GM21786 (cell line): Measurements from ENCODE around the gene SLC26A1.
"Not testable (repeated sequence)": the region's sequence is repeated elsewhere in the genome, so short reads cannot be mapped to it uniquely, and the experiment has no call there.

Experiments
- ATAC-seq: cut with Tn5 transposase; IDR thresholded peaks from one replicate; pipeline ENCODE4 v1.9.1; 2021; ENCODE audit not compliant: unreplicated experiment

Gene SLC26A1

DNA sequence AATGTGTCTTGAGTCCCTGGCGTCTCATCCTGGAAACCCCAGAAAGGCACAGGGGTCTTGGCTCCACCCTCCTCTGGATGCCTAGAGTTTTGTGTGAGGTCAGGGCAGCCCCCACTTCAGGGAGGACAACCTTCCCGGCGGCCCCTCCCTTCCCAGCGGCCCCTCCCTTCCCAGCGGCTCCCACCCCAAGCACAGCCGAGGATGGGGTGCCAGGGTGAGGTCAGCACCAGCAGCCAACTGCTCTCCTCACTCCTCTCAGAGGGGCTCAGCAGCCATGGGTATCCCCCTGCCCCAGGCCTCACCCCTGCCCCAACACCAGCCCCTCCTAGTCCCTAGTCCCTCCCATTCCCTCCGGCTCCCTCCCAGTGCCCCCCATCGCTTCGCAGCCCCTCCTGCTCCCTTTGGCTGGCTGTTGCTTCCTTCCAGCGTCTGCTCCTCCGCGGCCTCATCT is 37.2 kb downstream of the SLC26A1 start:
- no peak for ATAC-seq

DNA sequence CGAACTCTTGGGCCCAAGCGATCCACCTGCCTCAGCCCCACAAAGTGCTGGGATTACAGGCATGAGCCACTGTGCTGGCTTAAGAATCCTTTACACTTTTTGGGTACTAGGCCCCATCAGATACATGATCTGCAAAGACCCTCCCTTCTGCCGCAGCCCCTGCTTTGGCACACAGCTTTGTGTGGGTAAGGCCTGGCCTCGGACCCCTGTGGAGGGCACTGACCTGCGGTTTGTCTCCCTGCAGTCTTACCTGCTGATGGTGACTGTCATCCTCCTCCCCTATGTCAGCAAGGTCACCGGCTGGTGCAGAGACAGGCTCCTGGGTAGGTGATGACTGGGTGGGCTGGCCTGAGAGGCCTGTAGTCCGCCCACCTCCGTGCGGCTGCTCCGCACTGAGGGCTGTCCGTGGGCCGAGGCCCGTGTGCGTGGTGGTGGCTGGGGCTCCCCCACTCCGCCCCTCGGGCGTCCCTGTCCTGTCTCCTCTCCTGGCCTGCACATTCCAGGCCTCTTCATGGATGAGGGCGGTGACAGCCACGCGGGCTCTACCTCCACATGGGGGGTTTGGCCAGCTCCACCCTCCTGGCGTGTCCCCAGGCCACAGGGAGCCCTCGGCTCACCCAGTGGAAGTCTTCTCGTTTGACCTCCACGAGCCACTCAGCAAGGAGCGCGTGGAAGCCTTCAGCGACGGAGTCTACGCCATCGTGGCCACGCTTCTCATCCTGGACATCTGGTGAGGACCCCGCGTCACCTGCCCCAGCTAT is 37.9 kb downstream of the SLC26A1 start:
- no peak for ATAC-seq

DNA sequence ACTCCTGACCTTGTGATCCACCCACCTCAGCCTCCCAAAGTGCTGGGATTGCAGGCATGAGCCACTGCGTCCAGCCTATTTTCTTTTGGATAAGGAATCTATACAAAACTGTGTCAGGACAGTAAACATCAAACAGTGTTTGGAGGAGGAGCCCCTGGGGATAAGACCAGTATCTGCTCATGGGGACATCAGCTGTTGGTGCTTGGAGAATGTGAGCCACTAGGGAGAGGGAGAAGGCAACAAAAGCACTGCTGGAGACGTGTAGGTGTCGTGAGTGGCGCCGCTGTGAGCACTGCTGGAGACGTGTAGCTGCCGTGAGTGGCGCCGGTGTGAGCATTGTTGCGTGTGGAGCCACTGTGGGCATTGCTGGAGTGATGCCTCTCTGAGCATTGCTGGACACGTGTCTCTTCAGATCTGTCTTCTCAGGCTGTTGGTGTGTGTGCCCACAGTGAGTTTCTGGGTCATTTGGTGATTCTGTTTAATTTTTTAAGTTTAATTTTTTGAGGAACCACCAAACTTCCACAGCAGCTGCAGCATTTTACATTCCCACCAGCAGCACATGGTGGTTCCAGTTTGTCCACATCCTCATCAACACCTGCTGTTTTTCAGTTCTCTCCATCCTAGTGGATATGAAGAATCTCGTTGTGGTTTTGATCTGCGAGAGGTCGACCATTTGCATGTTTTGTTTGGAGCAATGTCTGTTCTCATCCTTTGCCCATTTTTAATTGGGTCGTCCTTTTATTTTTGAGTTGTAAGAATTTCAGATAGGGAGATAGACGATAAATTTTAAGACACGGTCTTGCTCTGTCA is 38.8 kb downstream of the SLC26A1 start:
- ATAC-seq: no peak

DNA sequence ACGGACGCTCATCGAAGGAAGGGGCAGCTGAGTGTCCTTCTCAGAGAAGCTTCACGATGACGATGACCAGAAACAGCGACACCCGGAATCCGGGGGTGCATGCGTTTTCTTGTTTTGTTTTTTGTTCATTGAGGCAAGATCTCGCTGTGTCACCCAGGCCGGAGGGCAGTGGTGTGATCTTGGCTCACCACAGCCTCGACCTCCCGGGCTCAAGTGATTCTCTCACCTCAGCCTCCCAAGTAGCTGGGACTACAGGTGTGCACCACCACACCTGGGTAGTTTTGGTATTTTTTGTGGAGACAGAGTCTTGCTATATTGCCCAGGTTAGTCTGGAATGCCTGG is 39.7 kb downstream of the SLC26A1 start:
- ATAC-seq: no peak

DNA sequence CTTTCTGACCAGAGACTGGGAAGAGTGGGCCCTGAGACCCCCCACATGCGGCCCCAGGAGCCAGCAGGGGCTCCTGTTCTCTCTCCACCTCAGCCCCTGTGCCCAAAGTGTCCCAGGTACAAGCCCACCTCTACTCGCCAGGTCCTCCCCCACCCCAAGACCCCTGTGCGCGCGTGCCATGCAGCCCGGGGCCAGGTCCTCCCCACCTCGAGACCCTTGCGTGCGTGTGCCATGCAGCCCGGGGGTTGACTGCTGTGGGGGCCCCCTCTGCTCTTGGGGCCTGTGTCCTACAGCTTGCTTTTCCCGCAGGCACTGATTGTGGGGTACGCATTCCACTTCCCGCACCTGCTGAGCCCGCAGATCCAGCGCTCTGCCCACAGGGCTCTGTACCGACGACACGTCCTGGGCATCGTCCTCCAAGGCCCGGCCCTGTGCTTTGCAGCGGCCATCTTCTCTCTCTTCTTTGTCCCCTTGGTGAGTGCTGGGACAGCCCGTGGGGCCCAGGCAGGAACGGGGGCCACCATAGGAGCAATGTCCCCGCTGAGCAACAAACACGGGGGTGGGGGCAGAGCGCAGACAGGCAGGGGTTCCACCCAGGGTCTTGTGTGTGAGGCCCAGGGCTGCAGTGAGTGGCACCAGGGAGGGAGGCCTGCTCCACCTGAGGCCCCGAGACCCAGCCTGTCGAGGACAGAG is 40.2 kb downstream of the SLC26A1 start:
- no peak for ATAC-seq

DNA sequence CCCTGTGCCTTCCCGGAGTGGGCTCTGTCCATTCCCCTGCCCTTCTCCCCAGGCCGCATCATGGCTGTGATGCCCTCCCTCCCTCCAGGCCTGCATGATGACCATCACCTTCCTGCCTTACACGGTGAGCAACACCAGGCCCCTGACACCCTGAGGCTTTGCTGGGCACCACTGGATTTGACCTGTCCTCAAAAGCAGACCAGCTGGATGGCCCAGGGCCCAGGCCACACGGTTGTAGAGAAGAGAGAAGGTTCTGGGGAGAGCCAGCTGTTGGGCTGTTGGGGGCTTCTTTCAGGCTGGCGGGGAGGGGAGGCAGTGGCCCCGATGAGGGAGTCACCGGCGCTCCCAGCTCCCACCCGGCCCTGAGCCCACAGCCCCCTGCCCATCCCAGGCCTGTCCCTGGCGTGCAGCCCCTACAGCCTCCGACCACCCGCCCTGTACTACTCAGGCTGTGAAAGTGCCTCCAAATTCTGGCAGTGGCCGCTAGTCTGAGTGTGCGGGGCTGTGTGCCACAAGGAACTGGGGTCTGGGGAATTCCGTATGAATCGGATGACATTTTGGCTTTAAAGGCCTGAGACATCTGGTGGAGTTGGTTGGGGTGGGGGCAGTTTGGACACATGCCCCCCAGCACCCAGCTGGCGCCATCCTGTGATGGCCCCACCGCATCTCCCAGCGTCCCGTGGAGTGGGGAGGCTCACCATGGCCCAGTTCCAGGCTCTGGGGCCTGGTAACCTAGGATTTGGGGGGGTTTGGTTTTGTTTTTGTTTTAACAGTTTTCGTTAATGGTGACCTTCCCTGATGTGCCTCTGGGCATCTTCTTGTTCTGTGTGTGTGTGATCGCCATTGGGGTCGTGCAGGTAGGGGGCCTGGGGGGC is 41.4 kb downstream of the SLC26A1 start:
- no peak for ATAC-seq

DNA sequence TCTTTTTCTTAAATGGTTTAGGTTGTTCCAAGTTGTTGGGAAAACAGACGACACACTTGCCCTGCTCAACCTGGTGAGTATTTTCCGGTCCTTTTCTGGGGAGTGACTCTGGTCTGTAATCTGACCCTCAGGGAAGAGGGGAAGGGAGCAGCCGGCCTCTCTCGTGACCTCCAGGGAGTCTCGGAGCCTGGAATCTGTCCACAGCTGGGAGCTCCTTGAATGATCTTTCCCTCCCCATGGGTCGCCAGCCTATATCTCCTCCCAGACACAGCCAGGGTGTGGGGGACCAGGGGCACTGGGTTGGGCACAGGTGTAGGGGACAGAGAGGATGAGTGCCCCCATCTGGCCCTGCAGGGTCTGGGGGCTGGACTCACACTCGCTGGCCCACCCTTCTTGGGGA is 42.0 kb downstream of the SLC26A1 start:
- no peak for ATAC-seq

DNA sequence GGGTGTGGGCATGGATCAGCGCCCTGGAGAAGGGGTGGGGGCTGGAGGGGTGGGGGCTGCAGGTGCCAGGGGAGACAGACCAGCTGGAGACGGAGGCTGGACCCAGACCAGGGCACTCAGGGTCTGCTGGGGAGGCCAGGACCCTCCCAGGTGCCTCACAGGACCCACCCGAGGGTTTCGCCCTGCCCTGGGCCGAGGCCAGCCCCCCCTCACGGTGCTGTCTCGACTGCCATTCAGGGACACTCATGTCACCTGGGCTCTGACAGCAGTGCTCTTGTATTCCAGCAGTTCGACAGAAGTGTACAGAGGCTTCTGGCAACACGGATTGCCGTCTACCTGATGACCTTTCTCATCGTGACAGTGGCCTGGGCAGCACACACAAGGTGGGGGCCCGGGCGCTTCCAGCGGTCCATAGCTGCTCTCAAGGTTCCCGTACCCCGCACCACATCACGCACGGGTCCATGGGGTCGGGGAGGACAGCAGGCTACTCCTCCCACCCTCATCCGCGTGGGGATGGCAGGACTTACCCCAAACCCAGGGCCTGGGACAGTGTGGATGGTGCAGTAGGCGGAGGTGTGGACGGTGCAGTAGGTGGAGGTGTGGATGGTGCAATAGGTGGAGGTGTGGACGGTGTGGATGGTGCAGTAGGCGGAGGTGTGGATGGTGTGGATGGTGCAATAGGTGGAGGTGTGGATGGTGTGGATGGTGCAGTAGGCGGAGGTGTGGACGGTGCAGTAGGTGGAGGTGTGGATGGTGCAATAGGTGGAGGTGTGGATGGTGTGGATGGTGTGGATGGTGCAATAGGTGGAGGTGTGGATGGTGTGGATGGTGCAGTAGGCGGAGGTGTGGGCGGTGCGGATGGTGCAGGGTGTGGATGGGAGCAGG is 42.8 kb downstream of the SLC26A1 start:
- ATAC-seq: no peak

DNA sequence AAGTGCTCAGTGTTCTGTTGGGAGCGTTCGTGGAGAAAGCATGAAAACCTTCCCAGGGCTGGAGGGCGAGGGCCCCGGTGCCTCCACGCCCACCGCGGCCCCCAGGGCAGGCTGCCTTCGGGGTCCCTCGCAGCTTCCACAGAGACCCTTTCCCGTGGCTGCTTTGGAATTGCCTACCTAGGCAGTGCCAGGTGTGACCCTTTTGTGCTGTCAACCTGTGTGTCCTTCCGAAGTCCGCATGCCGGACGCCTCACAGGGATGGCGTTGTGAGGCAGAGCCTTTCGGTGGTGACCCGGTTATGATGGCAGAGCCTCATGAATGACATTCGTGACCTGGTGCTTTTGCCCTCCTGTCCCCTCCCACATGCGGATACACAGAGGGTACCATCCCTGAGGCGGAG is 43.5 kb downstream of the SLC26A1 start:
- ATAC-seq: no peak

DNA sequence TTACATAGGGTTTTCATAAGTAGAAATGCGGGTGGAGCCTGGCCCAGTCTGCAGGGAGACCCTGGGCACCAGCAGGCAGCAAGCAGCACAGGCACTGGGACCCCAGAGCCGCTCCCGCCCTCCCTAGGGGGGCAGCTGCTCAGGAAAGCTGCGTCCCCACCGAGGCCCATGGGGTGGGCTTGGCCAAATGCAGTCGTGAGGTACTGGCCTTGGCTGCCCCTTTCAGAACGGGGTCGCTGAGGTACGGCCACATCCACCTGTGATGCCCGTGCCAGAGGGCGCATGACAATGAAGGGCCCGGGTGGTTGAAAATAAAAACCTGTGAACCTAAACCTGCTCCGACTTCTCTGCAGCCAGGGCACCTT is 44.3 kb downstream of the SLC26A1 start:
- ATAC-seq: no peak

DNA sequence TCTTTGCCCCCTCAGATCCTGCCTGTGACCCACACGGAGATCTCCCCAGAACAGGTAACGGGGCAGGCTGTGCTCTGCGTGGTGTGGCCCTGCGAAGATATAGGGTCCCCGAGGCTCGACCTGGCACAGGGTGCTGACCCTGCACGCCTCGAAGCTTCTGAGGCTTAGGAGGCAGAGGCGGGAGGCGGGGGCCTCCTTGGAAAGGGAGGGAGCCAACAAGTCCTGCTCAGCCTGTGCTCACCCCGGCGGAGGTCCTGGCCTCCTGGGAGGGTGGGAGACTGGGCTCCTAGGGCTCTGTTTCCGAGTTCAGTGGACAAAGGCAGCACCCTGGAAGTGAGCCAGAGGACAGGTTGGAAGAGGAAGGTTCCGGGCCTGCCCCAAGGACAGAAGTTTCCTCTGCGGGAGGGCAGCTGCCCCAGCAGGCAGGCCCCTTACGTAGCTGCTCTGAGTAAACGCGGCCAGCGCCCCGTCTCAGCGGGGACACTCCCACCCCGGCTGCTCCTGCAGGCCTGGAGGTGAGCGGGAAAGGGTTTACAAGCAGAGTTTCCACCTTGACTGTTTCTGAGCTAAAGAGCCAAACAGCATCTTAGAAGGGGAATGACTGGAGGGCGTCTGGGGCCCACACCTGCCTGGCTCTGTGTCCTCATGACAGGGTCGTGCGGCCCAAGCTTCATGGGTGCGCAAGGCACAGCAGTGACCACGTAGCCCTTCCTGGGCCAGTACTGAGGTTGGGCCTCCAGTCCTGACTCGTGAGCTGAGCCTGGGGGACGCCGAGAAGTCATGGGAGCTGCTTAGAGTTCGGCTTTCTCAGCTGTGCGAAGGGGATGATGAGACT is 44.9 kb downstream of the SLC26A1 start:
- ATAC-seq: no peak

DNA sequence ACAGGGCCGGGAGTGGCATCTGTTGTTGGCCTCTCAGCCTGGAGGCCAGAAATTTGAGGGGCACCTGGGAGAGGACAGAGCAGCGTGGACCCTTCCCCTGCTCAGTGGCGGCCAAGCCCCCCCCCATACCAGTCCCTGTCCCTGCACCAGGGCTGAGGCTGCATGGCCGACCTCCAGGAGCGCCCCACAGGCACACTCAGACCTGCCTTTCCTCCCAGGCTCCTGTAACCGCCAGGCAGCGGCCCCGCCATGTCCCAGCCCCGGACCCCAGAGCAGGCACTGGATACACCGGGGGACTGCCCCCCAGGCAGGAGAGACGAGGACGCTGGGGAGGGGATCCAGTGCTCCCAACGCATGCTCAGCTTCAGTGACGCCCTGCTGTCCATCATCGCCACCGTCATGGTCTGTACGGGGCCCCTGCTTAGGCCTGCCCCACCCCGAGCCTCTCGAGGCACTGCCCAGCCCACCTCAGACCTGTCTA is 45.7 kb downstream of the SLC26A1 start:
- ATAC-seq: no peak

DNA sequence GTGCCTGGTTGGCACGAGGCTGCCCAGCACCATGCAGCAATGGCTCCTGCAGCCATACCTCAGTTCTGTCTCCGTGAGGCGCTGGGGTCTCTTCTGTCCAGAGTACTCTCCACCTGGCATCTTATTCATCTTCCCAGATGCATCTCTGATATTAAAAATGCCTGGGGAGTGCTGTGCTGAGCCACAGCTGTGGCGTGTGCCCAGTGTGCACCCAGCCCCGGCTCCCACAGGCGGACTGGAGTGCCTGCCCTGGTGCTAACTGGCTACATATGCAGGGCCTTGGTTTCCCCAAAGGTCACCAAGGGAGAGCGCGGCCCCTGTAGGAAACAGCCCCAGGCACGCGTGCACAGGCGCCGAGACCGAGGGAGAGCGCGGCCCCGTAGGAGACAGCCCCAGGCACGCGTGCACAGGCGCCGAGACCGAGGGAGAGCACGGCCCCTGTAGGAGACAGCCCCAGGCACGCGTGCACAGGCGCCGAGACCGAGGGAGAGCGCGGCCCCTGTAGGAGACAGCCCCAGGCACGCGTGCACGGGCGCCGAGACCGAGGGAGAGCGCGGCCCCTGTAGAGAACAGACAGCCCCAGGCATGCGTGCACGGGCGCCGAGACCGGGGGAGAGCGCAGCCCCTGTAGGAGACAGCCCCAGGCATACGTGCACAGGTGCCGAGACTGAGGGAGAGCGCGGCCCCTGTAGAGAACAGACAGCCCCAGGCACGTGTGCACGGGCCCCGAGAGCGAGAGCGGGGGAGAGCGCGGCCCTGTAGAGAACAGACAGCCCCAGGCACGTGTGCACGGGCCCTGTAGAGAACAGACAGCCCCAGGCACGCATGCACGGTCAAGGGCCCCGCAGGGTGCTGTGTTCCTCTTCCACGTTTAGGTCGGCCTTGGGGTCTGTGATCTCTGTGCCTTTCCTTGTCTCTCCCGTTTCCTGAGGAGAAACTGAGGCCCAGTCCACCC is 46.4 kb downstream of the SLC26A1 start:
- ATAC-seq: no peak

DNA sequence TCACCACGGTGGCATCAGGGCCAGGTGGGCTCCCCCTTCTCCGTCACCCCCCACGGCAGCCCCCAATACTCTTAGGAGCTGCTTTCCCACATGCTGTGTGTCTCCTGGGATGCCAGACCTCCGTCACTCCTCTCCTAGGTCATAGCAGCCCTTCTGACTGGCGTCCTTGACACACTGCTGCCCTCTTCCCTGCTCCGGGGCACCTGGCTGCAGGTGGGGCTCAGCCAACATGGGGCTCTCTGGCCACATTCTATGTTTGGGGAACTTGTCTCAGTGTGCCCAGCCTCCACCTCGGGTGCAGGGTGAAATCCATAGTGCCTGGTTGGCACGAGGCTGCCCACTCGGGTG is 47.1 kb downstream of the SLC26A1 start:
- ATAC-seq: no peak

DNA sequence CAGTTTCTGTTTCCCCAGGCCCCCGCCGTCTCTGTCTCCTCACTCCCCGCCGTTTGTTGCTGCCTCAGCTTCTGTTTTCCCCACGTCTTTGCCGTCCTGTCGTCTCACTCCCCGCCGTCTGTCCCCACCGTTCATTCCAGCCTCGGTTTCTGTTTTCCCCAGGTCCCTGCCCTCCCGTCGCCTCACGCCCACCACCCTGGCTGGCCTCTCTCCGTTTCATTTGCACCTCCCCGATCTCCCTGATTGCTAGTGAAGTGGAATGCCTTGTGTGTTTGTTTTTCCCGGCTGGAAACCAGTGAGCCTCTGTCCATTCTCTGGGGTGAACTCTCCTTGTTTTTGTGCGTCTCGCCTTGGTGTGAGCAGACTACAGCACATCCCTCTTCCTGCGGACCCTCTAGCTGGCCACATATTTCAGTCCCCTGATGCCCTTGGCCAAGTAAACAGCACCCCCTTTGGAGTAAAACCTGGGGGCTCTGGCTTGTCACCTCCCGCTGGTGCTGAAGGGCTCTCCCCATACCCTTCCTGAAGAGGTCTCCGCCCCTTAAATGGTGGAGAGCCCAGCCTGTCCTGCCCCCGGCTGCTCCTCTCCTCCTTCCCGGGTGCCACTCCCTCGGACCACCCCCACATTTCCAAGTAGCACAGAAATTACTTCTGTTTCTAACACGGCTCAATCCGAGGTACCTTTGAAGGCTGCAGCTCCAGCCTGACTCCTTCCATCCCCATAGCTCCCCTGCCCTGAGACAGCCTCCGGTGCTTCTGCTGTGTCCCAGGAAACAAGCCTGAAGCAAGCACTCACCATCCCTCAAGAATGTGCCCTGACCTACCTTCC is 47.7 kb downstream of the SLC26A1 start:
- no peak for ATAC-seq

DNA sequence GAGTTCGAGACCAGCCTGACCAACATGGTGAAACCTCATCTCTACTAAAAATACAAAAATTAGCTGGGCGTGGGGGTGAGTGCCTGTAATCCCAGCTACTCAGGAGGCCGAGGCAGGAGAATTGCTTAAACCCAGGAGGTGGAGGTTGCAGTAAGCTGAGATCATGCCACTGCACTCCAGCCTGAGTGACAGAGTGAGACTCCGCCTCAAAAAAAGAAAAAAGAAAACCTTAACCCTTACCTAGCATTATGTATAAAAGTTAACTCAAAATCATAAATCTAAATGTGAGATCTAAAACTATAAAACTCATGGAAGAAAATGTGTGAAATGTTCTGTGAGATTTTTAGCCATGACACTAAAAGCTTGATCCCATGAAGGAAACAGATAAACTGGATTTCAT is 53.7 kb downstream of the SLC26A1 start:
- ATAC-seq: not testable (repeated sequence)
